Esophagus squamous epithelium (tissue), 4 donors: ENCODE data around the gene F2RL2.

Experiments
- POLR2A ChIP-seq, 4 donors: fragments of 450-650 bp; IDR thresholded peaks; one replicate each; pipeline ENCODE4 v1.6.1; 2017; ENCODE audit warnings: antibody characterized with exemption in 4 of 4, mild to moderate bottlenecking in 4 of 4, moderate library complexity in 3 of 4
- TF ChIP-seq, protein P1 (sequence below), 6 experiments: fragments of 450-650 bp in 4 of 6; fragments of 200-600 bp in 2 of 6; sonication (generic) in 2 of 6; IDR thresholded peaks; one replicate each; pipeline ENCODE4 v1.5.1; 2016 to 2019; ENCODE audit warnings: antibody characterized with exemption in 6 of 6, mild to moderate bottlenecking in 4 of 6, moderate library complexity in 4 of 6

DNA sequence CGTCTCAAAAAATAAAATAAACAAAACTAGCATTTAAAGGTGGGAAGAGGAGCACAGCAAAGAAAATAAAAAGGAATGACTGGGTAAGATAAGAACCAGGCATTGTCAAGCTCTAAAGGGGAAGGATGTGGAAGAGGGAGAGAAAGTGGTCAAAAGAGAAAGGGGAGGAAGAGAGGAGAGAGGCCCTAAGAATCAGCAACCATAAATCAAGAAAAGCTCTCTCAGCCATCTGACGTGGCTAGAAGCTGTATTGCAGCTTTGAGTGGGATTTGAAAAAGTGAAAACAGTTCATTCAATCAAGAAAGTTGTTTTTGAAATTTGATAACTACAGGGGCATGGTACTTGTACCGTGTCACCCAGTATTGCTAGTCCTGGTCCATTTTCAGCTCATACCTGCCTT, 47.3 kb upstream of the F2RL2 start:
- TF ChIP-seq, protein P1, sequence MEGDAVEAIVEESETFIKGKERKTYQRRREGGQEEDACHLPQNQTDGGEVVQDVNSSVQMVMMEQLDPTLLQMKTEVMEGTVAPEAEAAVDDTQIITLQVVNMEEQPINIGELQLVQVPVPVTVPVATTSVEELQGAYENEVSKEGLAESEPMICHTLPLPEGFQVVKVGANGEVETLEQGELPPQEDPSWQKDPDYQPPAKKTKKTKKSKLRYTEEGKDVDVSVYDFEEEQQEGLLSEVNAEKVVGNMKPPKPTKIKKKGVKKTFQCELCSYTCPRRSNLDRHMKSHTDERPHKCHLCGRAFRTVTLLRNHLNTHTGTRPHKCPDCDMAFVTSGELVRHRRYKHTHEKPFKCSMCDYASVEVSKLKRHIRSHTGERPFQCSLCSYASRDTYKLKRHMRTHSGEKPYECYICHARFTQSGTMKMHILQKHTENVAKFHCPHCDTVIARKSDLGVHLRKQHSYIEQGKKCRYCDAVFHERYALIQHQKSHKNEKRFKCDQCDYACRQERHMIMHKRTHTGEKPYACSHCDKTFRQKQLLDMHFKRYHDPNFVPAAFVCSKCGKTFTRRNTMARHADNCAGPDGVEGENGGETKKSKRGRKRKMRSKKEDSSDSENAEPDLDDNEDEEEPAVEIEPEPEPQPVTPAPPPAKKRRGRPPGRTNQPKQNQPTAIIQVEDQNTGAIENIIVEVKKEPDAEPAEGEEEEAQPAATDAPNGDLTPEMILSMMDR (IDR thresholded peaks at IDR 0.05): no peak
- no peak for TF ChIP-seq POLR2A (IDR thresholded peaks at IDR 0.05)
